H9 (cell line): ENCODE data around the gene UTF1. TPM values are rescaled to one million over a fixed set of nuclear protein-coding genes. Genes with fewer than 3 reads are reported as not detected.

ENCODE experiments used
- DNase-seq: peaks from one replicate; pipeline ENCODE4 v3.0.0-alpha.2; 2017
- H2AFZ ChIP-seq: one replicate; pipeline ENCODE4 v1.6.1; 2013; ENCODE audit warnings: mild to moderate bottlenecking, low read length, control low read depth, moderate library complexity
- H2AK5ac ChIP-seq: 2 replicates; pipeline ENCODE4 v1.6.1; 2013; ENCODE audit warnings: low read length, control low read depth, mixed read lengths; ENCODE audit not compliant: insufficient read length
- H2BK120ac ChIP-seq: one replicate; pipeline ENCODE4 v1.6.1; 2013; ENCODE audit warnings: low read depth, mild to moderate bottlenecking, low read length, control low read depth, inconsistent platforms; ENCODE audit not compliant: poor library complexity, severe bottlenecking
- H2BK12ac ChIP-seq: 2 replicates; pipeline ENCODE4 v1.6.1; 2013; ENCODE audit warnings: low read length, control low read depth, mixed read lengths, low read depth; ENCODE audit not compliant: insufficient read length
- H2BK15ac ChIP-seq: 2 replicates; pipeline ENCODE4 v1.6.1; 2013; ENCODE audit warnings: low read depth, low read length, control low read depth
- H2BK20ac ChIP-seq: one replicate; pipeline ENCODE4 v1.6.1; 2013; ENCODE audit warnings: low read depth, mild to moderate bottlenecking, low read length, control low read depth, inconsistent platforms; ENCODE audit not compliant: poor library complexity, severe bottlenecking
- H2BK5ac ChIP-seq: 2 replicates; pipeline ENCODE4 v1.6.1; 2013; ENCODE audit warnings: low read length, control low read depth, mixed read lengths; ENCODE audit not compliant: insufficient read length
- H3K14ac ChIP-seq: 2 replicates; pipeline ENCODE4 v1.6.1; 2013; ENCODE audit warnings: low read length, control low read depth; ENCODE audit not compliant: insufficient read depth
- H3K18ac ChIP-seq: 2 replicates; pipeline ENCODE4 v1.6.1; 2013; ENCODE audit warnings: low read depth, mild to moderate bottlenecking, mixed read lengths, low read length, control low read depth; ENCODE audit not compliant: insufficient read length
- H3K23ac ChIP-seq: 2 replicates; pipeline ENCODE4 v1.6.1; 2013; ENCODE audit warnings: low read length, control low read depth, mixed read lengths, low read depth; ENCODE audit not compliant: insufficient read length
- H3K23me2 ChIP-seq: 2 replicates; pipeline ENCODE4 v1.6.1; 2013; ENCODE audit warnings: low read depth, mild to moderate bottlenecking, mixed read lengths, low read length, control low read depth; ENCODE audit not compliant: insufficient read length, poor library complexity, severe bottlenecking
- H3K27ac ChIP-seq: 2 replicates; pipeline ENCODE4 v1.5.1; 2013; ENCODE audit warnings: low read length, control low read depth, mixed read lengths, low read depth; ENCODE audit not compliant: insufficient read length
- H3K27me3 ChIP-seq: 2 replicates; pipeline ENCODE4 v1.6.1; 2013; ENCODE audit warnings: low read length, control low read depth, inconsistent platforms; ENCODE audit not compliant: insufficient read depth
- H3K4ac ChIP-seq: 2 replicates; pipeline ENCODE4 v1.6.1; 2013; ENCODE audit warnings: low read depth, mild to moderate bottlenecking, control low read depth, inconsistent platforms, low read length, moderate library complexity
- H3K4me1 ChIP-seq: 2 replicates; pipeline ENCODE4 v1.6.1; 2013; ENCODE audit warnings: low read length, control low read depth, inconsistent platforms; ENCODE audit not compliant: insufficient read depth
- H3K4me2 ChIP-seq: 2 replicates; pipeline ENCODE4 v1.6.1; 2013; ENCODE audit warnings: low read length, control low read depth, mixed read lengths; ENCODE audit not compliant: insufficient read length, insufficient read depth
- H3K56ac ChIP-seq: 2 replicates; pipeline ENCODE4 v1.6.1; 2013; ENCODE audit warnings: low read depth, mild to moderate bottlenecking, mixed read lengths, low read length, control low read depth; ENCODE audit not compliant: insufficient read length
- H3K79me1 ChIP-seq: 2 replicates; pipeline ENCODE4 v1.6.1; 2013; ENCODE audit warnings: low read depth, mild to moderate bottlenecking, moderate library complexity, low read length, control low read depth, inconsistent platforms; ENCODE audit not compliant: insufficient read depth, poor library complexity, severe bottlenecking
- H3K79me2 ChIP-seq: 2 replicates; pipeline ENCODE4 v1.6.1; 2013; ENCODE audit warnings: low read length, control low read depth, inconsistent platforms; ENCODE audit not compliant: insufficient read depth
- H3K9ac ChIP-seq: 2 replicates; pipeline ENCODE4 v1.6.1; 2013; ENCODE audit warnings: low read length, control low read depth, mixed read lengths; ENCODE audit not compliant: insufficient read length; ENCODE audit errors: extremely low read depth
- H3K9me3 ChIP-seq: one replicate; pipeline ENCODE4 v1.6.1; 2013; ENCODE audit warnings: low read depth, low read length, inconsistent platforms; ENCODE audit not compliant: control insufficient read depth
- H3T11ph ChIP-seq: one replicate; pipeline ENCODE4 v1.6.1; 2013; ENCODE audit warnings: mild to moderate bottlenecking, low read length, control low read depth, inconsistent platforms
- H4K20me1 ChIP-seq: one replicate; pipeline ENCODE4 v1.6.1; 2013; ENCODE audit not compliant: control insufficient read depth, insufficient read length, insufficient read depth
- H4K5ac ChIP-seq: 2 replicates; pipeline ENCODE4 v1.6.1; 2013; ENCODE audit warnings: low read depth, mild to moderate bottlenecking, mixed read lengths, low read length, control low read depth; ENCODE audit not compliant: insufficient read length
- H4K8ac ChIP-seq: replicated peaks from 2 replicates; pipeline ENCODE4 v1.6.1; 2013; ENCODE audit warnings: low read length, control low read depth, mixed read lengths, low read depth; ENCODE audit not compliant: insufficient read length
- H4K91ac ChIP-seq: 2 replicates; pipeline ENCODE4 v1.6.1; 2013; ENCODE audit warnings: low read depth, mild to moderate bottlenecking, moderate library complexity, mixed read lengths, low read length, control low read depth; ENCODE audit not compliant: insufficient read length
- H3K27ac Mint-ChIP-seq, 3 experiments: 2 replicates in 2 of 3; 3 replicates in 1 of 3; pipeline ENCODE4 v1.8.0; 2020 to 2021; ENCODE audit warnings: mixed read lengths in 3 of 3, mild to moderate bottlenecking in 1 of 3, moderate library complexity in 1 of 3
- H3K27me3 Mint-ChIP-seq: 2 replicates; pipeline ENCODE4 v1.8.0; 2021; ENCODE audit warnings: low read depth, mild to moderate bottlenecking, moderate library complexity, mixed read lengths
- H3K36me3 Mint-ChIP-seq, 3 experiments: 2 replicates in 2 of 3; 3 replicates in 1 of 3; pipeline ENCODE4 v1.8.0; 2020 to 2021; ENCODE audit warnings: low read depth in 3 of 3, mixed read lengths in 3 of 3; ENCODE audit not compliant: insufficient read depth in 1 of 3
- H3K4me1 Mint-ChIP-seq, 2 experiments: 2 replicates each; pipeline ENCODE4 v1.8.0; 2020; ENCODE audit warnings: mixed read lengths in 2 of 2
- H3K4me3 Mint-ChIP-seq, 2 experiments: 2 replicates in 1 of 2; 3 replicates in 1 of 2; pipeline ENCODE4 v1.8.0; 2020 to 2021; ENCODE audit warnings: mild to moderate bottlenecking in 2 of 2, mixed read lengths in 2 of 2, moderate library complexity in 1 of 2
- H3K9me3 Mint-ChIP-seq, 2 experiments: 2 replicates in 1 of 2; 3 replicates in 1 of 2; pipeline ENCODE4 v1.8.0; 2020; ENCODE audit warnings: mild to moderate bottlenecking in 2 of 2, mixed read lengths in 2 of 2, moderate library complexity in 1 of 2
- CTCF ChIP-seq: fragments of 200-600 bp; sonication (generic); conservative IDR thresholded peaks from 3 replicates; pipeline ENCODE4 v1.8.0; 2021; ENCODE audit warnings: antibody characterized with exemption, mild to moderate bottlenecking
- WGBS: extraction: QIAGEN DNeasy Blood & Tissue Kit; methylation state at CpG from one replicate; pipeline ENCODE4 v1.1.7; 2013; ENCODE audit warnings: missing lambda C conversion rate, low lambda C conversion rate, mixed read lengths; ENCODE audit not compliant: insufficient read length; ENCODE audit errors: extremely low coverage; 5-methylcytosine and 5-hydroxymethylcytosine counted together
- total RNA-seq: library from RNA; stranded (reverse); gene quantifications from 2 replicates; pipeline ENCODE4 v1.2.1, GENCODE V29; 2021

Gene UTF1
- total RNA-seq, 1 experiment from 2014 or later = 31.5 TPM

- H3K27me3 Mint-ChIP-seq = peaks cover 1% of the 10 kb centered on the region
- H3K36me3 Mint-ChIP-seq = peaks cover 2 to 20% (median 12%) of the 10 kb centered on the region in 3 experiments; a peak in 5 of 7 replicates
- Histone ChIP-seq H3K4me1 (no peaks in the 10 kb centered on the region), H2BK5ac (no peak overlapping the region), H3K27ac (no peak overlapping the region), H3K56ac (no peak overlapping the region), H3K27me3 (no peaks in the 10 kb centered on the region), H2AFZ (no peak overlapping the region), H3K23me2 (no peaks in the 10 kb centered on the region), H3K23ac (no peak overlapping the region), H4K5ac (no peak overlapping the region), H3K9ac (no peak overlapping the region), H3T11ph (no peak overlapping the region), H3K79me2 (no peaks in the 10 kb centered on the region), H3K4me2 (no peak overlapping the region), H4K8ac (no peak overlapping the region), H3K79me1 (no peaks in the 10 kb centered on the region), H3K4ac (no peak overlapping the region), H4K91ac (no peak overlapping the region), H3K18ac (no peak overlapping the region), H2AK5ac (no peak overlapping the region), H2BK20ac (no peak overlapping the region), H3K9me3 (no peaks in the 10 kb centered on the region), H2BK120ac (no peak overlapping the region), H2BK15ac (no peak overlapping the region), H3K14ac (no peak overlapping the region), H2BK12ac (no peak overlapping the region), H4K20me1 (no peaks in the 10 kb centered on the region)
- peaks cover 2 to 5% of the 10 kb centered on the region in 2 experiments; a peak in 2 of 5 replicates for H3K9me3 Mint-ChIP-seq
- TF ChIP-seq CTCF = no peak
- H3K4me3 Mint-ChIP-seq = no peak overlapping the region; a peak in 1 of 5 replicates
- H3K27ac Mint-ChIP-seq = no peak overlapping the region; a peak in 1 of 7 replicates
- no peaks in the 10 kb centered on the region for H3K4me1 Mint-ChIP-seq
- no CpG with 5 or more reads among the region's 34 CpGs for WGBS
- no peak for DNase-seq
Observed at GRCh38 chr10:133211959-133212852, 17.8 kb upstream of the UTF1 start.
